HG02884 (cell line): Measurements from ENCODE around the gene TBX18.

ENCODE experiments used
- ATAC-seq: cut with Tn5 transposase; IDR thresholded peaks from one replicate; pipeline ENCODE4 v1.9.1; 2021; ENCODE audit warnings: mild to moderate bottlenecking, moderate library complexity; ENCODE audit not compliant: unreplicated experiment

Gene TBX18

DNA sequence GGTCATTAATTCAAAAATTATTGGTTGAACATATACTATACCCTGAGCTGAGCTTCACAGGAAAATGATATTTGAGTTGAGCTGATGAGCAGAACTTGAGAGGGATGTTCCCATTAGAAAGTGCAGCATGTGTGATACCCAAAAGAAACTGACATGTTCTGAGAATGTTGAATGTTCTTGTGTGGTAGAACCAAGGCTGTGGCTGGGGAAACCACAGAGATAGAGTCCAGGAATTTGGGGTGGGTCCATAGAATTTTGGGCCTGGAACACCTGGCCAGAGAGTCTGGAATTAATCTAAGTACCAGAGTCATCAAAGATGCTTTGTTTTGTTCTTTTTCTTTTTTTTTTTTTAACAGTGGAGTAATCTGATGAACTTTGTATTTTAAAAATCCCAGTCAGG is 88.7 kb downstream of the TBX18 start:
- no peak for ATAC-seq

DNA sequence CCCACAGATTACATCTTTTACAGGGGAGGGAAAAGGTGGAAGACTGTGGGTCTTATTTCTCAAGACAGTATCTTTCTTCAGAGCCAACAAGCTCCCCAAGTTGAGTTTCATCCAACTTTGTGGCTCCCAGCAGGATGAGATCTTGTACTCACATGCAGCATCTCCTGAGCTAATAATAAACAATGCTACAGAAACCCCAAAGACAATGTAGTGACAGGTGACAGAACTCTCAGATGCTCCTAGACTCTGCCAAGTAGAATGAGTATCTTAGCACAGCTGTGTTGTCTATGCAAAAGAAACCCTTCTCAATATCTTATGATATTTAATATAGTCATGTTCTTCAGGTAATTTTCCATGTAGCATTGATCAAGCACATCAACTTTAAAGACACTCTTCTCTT is 90.0 kb downstream of the TBX18 start:
- no peak for ATAC-seq

DNA sequence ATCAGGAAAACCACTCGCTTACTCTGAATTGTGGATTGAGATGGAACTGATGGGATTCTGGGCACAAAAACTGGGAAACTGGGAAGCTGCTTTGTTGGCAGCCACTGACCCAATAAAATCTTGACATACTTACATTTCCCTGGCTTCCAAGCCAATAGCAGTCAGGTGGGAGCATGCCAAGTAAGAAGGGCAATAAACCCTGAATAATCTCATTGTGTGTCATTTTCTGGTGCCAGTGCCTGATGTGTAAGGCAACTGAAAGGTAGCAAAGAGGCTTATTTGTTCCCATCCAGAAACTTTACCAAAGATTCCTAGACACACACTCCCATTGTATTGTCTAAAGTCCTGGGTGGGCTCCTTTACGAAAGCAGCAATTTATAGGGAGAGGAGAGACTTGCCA is 93.2 kb downstream of the TBX18 start:
- ATAC-seq, result no peak

DNA sequence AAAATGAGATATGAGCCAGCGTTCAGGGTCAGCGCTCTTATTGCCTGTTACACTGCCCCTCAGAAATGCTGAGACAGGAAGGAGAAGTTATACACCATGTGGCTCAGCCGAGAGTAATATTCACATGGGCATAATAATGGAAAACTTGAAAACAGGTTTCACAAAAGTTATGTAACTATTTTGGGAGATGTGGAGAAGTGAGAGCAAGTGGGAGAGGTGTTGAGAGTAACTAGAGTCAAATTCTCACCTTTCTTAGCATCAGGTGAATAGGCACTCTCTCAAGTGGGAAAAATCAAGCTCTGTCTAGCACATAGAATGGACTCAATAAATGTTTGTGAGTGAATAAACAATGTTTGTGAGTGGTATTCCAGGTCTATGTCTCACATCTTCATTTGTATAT is 94.5 kb downstream of the TBX18 start:
- ATAC-seq, result no peak

DNA sequence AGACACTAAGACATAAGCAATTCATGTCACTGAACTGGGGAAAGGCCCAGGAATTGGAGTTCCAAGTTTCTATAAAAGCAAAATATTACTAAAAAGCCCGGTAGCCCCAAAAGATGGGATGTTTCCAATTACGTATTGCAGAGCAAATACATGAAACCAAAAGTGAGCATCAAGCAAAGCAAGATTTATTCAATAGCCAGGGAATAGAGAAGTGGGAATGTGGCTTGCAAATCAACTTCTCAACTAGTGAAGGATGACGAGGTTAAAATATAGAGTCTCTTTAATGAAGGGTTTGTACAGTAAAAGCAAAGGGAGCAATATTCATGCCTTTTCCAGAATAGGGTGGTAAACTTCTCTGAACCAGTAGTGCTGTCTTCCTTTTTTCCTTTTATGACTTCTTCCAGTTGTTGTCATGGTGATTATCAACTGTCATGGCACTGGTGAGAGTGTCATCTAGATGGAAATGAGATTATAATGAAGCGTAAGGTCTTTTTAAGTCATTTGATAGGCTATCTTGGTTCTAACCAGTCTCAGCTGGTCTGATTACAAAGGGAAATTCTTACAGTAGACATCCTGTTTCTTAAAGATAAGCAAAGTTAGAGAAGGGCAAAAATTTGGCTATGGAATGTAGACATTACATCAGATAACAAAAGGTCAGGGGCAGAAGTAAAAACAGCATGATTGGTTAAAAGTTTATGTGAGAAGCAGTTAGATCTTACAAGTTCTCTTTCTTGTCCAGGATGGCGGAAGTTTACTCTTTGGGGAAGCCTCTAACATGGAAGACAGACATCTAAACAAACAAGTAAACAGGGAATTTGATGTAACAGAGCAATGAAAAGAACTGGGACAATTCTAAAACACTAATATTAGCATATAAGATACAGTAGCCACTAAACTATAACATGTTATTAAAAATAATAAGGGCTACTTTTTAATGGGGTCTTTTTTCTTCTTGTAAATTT is 96.9 kb downstream of the TBX18 start:
- ATAC-seq, result no peak

DNA sequence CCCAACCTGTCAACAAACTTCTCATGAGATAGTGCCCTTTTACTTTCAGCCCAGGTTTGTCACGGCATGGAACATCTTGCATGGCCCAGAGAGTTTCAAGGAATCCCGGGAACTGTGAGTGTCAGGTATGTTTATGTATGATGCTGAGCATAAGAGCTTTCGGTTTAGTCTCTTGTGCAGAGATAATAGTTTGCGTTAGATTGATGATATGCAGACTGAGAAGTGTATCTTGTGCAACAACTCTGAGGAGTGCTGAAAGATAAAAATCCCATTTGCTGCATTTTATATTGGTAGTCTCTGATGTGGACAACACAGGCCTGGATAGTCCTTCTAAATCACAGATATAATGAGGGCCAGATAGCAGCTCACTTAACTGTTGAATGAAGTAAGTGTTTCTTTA is 99.0 kb downstream of the TBX18 start:
- ATAC-seq, result no peak

DNA sequence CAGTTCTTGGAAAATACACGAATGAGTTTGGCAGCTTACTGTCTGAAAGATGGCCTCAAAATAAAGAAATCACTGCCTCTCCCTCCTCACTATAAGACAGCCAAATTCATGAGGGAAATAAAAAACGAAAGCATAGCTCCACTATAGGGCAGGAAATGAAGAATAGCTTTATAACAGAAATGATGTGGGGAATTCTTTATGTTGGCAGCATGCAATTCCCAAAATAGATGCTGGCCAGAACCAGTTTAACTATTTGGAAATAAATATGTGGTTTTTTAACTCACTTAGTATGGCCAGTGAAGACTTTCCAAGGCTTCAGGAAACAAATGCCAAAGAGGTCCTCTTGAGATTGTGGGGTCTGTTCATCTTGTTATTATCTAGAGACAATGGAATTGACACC is 100.5 kb downstream of the TBX18 start:
- no peak for ATAC-seq

DNA sequence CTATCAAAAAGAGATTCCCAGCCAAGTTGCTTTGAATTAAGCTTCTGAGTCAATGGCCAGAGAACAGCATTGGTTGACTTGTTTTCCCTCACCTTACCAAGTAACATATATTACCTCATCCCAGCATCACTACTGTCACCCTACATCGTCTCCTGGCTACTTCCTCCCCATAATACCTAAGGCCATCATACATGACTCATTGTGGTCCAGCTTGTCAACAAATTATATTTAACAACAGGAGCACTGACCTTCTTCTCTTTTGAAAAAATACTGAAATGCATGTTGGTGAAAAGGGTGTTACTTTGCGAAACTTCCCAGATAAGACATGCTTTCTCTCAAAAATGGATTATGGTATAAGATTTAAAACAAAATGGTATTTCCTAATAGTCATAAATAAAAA is 106.9 kb downstream of the TBX18 start:
- no peak for ATAC-seq

DNA sequence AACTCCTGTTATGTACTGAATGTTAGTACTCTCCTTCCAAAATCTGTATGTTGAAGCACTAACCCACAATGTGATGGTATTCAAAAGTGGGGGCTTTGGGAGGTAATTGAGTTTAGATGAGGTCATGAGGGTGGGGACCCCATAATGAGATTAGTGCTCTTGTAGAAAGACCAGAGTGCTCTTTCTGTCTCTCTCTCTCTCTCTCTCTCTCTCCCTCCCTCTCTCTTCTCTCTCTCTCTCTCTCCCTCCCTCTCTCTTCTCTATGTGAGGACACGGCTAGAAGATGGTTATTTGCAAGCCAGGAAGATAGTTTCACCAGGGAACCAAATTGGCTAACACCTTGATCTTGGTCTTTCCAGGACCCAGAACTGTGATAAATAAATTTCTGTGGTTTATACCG is 107.4 kb downstream of the TBX18 start:
- no peak for ATAC-seq

DNA sequence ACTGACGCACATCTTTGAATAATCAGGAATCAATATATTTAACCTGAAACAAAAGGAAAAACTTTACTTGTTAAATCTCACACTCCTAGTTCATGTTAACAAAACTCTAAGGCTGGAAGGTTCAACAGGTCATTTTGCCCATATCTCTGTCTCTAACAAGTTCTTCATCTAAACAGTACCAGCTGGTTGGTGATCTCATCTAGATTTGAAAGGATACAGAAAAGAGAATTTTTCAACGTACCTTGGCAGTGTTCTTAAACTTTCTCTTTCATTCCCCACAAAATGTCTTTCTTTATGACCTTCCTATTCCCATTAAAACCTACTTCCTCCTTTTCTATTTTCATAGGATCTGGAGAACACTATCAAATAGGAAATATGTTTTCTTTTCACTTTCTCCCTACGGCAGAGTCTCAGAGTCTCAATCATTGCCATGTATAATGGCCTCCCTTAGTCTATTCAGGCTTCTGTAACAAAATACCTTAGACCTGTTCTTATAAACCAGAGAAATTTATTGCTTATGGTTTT is 111.3 kb downstream of the TBX18 start:
- ATAC-seq, result no peak

DNA sequence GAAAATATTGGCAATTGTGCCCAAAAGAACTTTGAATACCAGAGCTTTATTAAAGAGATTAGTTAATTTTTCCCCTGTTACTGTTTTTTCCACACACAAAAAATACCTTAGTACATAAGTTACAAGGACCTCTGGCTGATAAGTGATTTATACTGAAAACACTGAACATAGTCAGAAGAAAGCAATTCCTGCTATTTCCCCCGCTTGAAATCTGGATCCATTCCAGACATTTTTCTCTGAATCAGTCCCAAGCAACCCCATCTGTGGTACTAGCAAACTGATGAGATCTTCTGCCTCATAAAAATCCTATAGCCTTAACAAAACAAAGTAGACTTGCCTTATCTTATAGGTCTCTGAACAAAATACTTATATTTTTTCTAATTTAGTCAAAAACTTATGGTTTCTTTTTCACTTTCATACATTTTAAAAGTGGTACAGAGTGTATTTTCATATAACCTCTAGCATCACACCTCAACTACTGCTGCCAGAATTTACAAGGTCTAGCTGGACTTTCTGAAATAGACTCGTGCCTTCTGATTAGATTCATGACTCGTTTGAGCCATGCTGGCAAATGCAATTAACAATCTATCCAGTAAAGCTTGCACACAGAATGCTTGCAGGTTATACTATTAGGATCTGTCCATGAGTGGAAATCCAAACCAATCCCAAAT is 111.9 kb downstream of the TBX18 start:
- ATAC-seq, result no peak

DNA sequence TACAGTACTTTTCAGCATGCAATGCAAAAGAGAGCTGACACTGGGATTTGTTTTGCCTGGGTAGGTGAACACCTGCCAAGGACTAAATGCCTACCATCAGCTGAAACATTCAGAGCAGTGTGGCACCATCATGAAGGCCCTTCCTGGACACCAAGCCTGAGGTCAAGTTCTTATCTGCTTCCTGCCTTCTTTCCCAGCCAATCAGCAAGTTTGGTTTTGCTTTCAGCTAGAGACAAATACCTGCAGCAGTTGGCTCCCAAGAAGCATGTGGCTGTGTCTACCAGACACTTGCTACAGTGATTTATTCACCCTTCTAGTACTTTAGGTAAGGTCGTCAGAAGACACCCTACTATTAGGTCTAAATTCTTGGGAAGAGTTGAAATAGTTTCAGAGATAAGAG is 112.8 kb downstream of the TBX18 start:
- no peak for ATAC-seq

DNA sequence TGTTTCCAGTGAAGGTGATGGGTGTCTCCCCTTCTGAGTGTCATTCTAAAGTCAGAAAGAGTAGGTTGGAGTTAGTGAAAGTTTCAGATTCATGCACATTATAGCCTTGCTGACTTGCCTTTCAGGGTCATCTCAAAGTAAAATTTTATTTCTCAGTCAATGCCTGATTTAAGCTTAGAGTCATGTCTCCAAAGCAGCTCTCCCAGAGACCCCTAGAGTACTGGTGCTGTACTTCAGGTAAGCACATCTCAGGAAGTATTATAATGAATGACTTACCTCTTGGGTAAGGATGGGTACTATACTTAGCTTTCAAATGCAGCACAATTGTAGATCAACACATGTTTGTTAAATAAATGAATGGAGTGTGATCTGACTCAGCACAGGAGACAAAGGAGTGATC is 116.0 kb downstream of the TBX18 start:
- ATAC-seq, result no peak

DNA sequence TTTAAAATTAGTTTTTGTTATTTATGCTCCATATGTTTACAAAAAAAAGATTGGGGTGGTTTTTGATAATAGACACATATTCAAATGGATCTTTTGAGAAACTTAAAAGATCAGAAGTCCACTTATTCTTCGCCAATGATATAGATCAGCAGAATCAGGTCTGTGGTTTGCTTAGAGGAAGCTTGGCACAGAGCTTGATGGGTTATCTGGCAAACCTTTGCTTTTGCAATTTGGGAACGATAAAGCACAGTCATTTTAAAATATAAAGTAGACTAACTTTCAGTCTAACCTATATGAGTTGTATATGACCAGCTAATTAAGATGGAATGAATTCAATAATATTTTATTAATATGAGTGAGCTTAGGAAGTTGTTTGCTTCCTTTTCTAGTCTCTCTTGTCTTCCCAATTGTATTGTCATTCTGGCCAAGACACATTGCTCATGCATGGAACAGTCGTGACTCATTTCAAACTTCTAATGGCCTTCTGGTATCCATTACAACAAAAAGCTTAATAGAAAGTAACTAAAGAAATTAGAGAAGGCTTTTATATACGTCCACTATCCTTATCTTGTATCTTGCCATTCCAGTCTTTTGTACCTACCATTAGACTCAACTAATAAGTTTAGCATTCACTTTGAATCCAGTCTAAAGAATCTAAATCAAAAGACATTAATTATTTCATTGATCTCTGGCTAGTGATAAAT is 118.7 kb downstream of the TBX18 start:
- ATAC-seq, result no peak

DNA sequence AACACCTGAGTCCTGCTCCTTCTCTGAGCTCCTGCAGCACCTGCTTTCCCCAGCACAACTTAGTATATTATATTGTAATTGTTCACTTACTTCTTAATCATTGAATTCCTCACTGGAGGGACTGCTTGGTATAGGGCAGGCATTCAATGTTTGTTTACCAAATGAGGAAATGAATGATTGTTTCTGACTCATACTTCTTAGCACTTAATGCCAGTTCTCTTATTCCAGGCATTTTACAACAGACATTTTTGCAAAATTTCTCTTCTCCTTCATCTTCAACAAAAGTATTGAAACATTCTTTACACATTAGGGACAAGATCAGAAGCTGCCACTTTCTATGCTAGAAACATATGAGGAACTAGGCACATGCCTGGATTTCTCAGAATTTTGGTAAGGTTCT is 119.4 kb downstream of the TBX18 start:
- ATAC-seq, result no peak

DNA sequence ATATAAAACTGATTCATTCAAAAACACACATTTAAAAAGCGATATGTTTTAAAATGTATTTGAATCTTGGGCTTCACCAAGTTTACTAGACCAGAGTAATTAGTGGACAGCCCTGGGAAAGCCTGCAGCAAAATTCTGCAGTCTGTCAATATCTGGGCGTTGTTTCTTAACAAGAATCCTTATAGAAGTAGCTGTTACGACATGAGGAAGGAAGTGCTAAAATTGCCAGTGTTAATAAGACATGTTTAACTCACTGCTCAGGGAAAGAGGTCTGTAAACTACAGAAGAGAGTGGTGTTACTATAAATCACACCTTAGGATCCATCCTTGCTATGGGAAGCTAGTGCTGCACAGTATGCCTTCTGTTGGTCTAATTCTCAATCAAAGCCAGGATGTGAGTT is 120.6 kb downstream of the TBX18 start:
- no peak for ATAC-seq

DNA sequence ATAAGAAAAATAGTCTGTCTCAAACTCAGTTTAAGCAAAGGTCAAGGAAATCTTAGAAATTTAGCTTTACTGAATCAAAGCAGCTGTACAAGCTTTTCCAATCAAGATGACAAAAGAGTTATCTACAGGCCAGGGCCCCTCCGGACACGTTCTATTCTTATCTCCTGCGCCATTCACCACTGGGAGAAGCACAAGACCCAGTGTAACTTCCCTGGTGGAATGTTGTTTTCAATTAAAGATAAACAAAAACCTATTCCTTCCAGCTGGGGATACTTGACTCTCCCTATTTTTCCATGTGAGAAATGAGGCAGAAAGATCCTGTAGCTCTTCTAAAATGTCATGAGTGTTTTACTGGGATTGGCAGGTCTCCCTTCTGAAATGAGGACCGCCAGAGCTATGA is 123.3 kb downstream of the TBX18 start:
- no peak for ATAC-seq

DNA sequence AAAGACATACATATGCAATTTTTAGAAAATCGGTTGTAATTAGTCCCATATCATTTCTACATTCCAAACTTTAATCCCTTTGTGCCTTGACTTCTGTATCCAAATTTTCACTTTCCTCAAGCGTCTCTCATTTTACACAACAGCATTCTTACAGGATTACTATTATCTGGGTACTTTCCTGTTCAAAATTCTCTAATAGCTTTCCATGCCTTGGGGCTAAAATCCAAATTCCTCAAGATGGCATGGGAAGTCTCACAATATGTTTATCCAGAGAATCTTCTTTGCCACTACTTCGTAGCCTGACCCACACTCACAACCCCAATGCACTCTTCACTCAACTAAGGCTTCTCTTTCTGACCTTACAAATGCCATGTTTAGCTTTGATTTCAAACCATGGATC is 125.0 kb downstream of the TBX18 start:
- no peak for ATAC-seq

DNA sequence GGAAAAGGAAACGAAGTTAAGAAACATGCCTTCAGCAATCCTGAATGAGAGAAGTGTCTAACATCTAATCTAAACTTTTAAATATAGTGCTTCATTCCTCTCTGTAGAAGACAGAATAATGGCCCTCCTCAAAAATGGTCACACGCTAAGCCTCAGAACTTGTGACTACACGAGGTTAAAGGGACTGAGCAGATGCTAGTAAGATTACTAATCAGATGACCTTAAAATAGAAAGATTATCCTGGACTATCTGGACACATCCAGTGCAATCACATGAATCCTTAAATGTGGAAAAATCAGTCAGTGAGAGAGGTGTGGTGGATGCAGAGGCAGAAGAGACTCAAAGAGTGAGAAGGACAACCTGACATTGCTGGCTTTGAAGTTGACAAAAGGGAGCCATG is 126.1 kb downstream of the TBX18 start:
- no peak for ATAC-seq
